Adrenal gland (tissue), 5 donors: Measurements from ENCODE around the gene PRR20G.

Experiments
- POLR2A ChIP-seq, 2 donors: fragments of 450-650 bp; IDR thresholded peaks; one replicate each; pipeline ENCODE4 v1.6.1; 2017; ENCODE audit warnings: antibody characterized with exemption in 2 of 2, mild to moderate bottlenecking in 2 of 2, moderate library complexity in 1 of 2
- TF ChIP-seq, protein P1 (sequence below), 6 experiments: fragments of 450-650 bp in 4 of 6; fragments of 200-600 bp in 2 of 6; sonication (generic) in 1 of 6; IDR thresholded peaks; 1 replicate in 5 of 6; 2 replicates in 1 of 6; pipeline versions ENCODE4 v1.5.1 to v1.8.0; 2016 to 2021; ENCODE audit warnings: antibody characterized with exemption in 6 of 6, mild to moderate bottlenecking in 2 of 6, moderate library complexity in 1 of 6
- donor health status: DM: no; HTN: no; CAD: no.

DNA sequence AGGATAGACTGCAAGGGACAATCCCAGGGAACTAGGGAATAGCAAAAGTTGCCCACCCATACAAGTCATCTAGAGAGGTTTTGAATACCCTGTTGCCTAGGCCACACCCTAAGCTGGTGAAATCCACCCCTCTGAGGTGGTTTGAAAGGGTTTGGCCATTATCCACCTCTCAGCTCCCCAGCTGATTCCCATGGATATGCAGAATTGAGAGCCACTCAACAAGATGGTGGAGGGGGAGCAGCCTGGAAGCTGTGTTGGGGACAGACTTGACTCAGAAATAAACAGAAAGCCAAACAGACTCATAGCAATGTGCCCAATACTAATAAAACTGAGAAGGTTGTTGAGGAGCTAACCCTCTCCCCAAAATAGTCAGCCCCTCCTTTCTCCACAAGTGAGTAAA lies 10.9 kb downstream of the PRR20G start:
- TF ChIP-seq, protein P1, sequence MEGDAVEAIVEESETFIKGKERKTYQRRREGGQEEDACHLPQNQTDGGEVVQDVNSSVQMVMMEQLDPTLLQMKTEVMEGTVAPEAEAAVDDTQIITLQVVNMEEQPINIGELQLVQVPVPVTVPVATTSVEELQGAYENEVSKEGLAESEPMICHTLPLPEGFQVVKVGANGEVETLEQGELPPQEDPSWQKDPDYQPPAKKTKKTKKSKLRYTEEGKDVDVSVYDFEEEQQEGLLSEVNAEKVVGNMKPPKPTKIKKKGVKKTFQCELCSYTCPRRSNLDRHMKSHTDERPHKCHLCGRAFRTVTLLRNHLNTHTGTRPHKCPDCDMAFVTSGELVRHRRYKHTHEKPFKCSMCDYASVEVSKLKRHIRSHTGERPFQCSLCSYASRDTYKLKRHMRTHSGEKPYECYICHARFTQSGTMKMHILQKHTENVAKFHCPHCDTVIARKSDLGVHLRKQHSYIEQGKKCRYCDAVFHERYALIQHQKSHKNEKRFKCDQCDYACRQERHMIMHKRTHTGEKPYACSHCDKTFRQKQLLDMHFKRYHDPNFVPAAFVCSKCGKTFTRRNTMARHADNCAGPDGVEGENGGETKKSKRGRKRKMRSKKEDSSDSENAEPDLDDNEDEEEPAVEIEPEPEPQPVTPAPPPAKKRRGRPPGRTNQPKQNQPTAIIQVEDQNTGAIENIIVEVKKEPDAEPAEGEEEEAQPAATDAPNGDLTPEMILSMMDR (IDR thresholded peaks at IDR 0.05), result no peak
- TF ChIP-seq POLR2A (IDR thresholded peaks at IDR 0.05), result no peak
